ENCODE measurements around the gene CDC42BPB.
"Not testable (repeated sequence)": the region's sequence is repeated elsewhere in the genome, so short reads cannot be mapped to it uniquely, and the experiment has no call there.

Gene CDC42BPB

DNA sequence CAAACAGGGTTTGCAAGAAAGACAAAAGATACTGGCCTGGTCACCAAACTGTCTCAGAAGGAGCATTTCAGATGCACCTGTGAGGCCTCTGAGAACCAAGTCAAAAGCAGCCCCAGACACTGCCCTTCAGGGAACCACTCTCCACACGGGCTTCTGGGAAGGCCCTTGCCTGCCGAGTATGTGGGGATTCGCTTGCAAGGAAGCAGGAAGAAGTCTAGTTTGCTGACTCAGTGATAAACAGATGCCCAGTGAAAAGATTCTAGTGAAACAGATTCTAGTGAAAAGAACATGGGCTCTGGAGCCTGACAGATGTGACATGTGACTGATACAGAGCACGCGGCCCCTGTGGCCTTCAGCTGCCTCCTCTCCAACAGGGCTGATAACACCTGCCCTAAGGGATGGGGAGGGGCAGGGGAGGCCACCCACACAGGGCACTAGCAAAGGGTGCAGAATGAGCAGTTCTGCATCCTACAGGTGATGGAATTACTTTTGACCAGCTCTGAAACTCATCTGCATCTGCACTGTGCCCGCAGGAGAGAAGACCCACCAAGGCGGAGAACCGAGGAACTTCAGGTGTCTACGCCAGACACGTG is 115.8 kb downstream of the CDC42BPB start:
- DNase-seq: no peak

- DNase-seq: no peak
These were observed 116.5 kb downstream of the CDC42BPB start for GRCh38 chr14:102940729-102941362.

GRCh38 chr14:102939820-102940561 is 117.4 kb downstream of the CDC42BPB start:
- DNase-seq: no peak

DNA sequence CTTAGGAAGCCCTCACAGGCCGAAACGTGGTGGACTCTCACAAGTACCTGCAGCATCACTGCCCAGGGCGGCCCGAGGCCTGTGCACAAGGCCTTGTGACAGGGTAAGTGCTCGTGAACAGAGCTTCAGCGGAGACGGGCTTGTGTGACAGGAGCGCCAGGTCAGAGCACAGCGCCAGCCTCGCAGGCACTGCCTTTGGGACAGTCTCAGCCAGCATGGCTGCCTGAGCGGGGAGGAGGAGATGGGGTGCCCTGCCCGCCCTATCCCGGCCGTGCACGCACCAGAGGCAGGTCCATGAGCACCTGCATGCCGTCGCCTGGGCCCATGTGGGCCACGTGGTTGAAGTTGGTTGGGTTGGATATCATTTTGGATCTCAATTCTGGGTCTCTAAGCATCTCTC is 118.0 kb downstream of the CDC42BPB start:
- DNase-seq: no peak

GRCh38 chr14:102938191-102938590 is 119.2 kb downstream of the CDC42BPB start:
- DNase-seq: no peak

DNA sequence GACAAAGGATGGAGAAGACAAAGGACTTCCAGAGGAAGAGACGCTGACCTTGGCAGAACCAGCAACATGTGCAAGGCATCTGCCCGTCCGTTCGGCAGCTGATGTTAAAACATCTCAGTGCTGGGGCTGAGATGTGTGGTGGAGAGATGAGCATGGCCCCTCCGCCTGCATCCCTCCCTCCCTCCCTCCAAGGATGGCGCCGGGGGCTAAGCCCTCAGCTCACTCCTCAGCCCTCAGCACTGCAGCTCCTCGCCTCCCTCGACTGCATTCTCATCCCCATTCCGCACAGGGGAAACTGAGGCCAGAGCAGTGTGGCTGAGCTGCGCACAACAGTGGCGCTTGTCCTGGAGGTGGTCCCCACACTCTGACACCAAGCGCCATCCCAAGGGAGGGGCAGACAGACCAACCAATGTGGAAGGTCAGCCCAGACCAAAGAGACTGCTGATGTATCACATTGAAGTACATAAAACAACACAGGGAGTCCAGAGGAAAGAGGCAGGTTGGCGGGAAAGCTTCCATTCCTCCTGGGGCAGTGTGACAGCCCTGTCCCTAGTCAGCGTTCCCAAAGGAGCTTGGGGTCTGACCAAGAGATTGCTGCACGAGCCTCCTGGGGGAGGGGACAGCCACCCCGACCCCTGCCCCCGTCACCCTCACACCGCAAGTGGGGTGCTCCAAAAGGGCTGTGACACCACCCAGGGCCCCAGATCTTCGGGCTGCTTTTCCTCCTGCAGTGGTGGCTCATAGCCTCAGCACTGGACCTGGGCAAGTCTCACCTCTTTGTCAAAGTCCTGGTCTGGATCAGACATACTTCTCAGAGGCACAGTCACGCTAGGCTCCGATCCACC is 119.8 kb downstream of the CDC42BPB start:
- DNase-seq: no peak

DNA sequence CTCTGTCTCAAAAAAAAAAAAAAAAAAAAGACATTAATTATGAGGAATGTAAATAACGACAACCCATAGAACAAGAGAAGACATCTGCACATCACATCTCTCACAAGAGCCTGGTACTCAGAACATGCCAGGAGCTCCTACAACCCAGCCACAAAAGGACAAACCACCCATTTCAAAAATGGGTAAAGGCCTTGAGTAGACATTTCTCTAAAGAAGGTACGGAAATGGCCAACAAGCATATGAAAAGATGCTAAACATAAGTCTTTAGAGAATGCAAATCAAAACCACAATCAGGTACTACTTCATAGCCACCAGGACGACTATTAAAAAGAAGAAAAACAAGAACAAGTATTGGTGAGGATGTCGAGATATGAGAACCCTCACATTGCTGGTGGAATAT is 121.6 kb downstream of the CDC42BPB start:
- no peak for DNase-seq

GRCh38 chr14:102933618-102934231 is 123.6 kb downstream of the CDC42BPB start:
- DNase-seq: no peak

GRCh38 chr14:102932484-102933248 is 124.7 kb downstream of the CDC42BPB start:
- no peak for DNase-seq

GRCh38 chr14:102931580-102932285 is 125.6 kb downstream of the CDC42BPB start:
- DNase-seq: no peak

DNA sequence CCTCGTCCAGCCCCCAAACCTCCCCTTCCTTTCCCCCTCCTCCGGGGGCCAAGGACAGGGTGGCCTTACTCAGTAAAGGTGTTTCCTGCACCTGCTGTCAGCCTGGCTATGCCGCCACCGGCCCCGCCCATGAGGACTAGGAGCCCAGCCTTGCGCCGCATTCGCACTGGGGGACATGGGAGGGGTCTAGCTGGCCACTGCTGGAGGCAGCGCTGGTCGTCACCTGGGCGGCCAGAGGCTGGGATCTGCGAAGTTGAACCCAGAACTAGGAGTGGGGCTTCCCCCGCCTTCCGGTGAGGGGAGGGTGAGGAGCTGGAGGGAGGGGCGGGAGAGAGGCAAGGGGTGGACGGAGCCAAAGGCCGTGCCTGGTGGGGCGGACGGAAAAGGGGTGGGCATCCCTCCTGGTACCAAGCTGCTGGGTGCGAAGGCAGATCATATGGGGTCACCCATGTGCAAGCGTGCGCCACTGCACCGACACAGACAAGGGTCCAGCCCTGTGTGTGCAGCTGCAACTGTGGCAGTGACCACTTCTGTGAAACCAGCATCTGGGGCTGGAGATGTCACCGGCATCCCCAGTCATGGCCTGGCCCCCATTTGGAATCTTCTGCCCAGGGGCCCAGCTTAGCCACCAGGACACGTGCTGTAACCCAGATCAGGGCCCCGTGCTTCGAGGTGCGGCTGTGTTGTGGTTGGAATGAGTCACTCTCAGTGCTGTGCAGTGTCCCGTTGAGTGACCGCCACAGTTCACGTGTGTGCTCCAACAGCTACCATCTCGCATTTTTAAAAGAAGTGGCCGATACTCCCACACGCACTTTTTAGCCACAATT is 126.4 kb downstream of the CDC42BPB start:
- DNase-seq: peak; percentile 6

DNA sequence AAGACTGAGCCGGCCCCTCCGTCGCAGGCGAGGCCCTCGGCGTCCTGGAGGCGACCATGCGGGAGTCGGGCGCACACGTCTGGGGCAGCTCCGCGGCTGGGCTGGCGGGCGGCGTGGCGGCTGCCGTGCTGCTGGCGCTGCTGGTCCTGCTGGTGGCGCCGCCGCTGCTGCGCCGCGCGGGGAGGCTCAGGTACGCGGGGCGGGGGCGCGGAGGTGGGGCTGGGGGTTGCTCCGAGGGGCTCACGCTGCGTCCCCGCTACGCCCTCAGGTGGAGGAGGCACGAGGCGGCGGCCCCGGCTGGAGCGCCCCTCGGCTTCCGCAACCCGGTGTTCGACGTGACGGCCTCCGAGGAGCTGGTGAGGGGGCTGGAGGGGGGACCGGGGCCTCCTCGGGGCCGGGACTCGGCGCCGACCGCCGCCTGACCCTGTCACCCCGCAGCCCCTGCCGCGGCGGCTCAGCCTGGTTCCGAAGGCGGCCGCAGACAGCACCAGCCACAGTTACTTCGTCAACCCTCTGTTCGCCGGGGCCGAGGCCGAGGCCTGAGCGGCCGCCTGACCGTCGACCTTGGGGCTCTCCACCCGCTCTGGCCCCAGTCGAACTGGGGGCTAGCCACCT is 127.1 kb downstream of the CDC42BPB start:
- DNase-seq: peak; percentile 30

DNA sequence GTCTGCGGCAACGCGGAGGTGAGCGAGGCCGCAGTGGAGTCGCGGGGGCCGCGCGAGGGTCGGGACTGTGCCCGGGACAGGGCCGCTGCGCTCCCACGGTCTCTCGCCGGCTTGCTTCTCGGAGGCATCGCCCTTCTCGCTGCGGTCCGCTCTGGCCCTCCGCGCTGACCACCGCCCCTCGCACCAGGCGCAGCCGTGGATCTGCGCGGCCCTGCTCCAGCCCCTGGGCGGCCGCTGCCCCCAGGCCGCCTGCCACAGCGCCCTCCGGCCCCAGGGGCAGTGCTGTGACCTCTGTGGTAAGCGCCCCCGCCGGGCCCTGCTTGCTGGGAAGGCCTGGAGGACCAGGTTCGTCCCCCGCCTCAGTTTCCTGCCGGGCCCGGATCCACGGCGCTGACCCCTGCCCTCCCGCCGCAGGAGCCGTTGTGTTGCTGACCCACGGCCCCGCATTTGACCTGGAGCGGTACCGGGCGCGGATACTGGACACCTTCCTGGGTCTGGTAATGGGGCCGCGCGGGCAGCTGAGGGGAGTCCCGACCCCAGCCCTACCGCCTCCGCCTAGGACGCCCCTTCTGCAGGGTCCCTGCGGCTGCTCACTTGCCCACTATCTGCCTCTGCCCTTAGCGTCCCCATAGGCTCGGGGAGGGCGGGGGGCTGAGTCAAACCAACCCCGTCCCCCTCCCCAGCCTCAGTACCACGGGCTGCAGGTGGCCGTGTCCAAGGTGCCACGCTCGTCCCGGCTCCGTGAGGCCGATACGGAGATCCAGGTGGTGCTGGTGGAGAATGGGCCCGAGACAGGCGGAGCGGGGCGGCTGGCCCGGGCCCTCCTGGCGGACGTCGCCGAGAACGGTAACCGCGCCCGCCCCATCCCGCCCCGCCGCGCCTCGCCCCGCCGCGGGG is 127.9 kb downstream of the CDC42BPB start:
- DNase-seq: no peak

GRCh38 chr14:102928412-102929240 is 128.7 kb downstream of the CDC42BPB start:
- peak; percentile 74 for DNase-seq

DNA sequence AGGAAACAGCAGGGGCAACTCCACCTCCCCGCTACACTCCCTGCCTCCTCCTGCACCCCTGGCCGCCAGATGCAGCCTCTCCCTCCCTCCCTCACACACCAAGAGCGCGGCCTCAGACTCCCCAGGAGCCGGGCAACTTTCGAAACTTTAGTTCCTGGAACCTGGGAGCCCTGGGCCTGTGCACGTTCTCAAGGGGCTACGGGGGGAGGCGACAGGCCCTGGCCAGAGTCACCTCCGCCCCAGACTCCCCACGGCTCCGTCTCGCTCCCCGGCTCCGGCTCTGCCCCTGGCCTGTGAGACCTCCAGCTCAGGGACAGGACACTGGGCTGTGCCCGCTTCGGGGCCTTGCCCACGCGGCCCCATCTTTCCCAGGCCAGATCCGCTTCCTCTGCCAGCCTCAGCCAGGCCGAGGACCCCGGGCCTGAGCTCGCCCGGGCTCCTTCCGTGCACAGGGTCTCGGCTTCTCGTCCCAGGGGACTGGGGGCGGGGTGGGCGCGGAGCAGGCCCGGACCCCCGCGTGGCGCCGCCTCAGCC is 129.4 kb downstream of the CDC42BPB start:
- no peak for DNase-seq

DNA sequence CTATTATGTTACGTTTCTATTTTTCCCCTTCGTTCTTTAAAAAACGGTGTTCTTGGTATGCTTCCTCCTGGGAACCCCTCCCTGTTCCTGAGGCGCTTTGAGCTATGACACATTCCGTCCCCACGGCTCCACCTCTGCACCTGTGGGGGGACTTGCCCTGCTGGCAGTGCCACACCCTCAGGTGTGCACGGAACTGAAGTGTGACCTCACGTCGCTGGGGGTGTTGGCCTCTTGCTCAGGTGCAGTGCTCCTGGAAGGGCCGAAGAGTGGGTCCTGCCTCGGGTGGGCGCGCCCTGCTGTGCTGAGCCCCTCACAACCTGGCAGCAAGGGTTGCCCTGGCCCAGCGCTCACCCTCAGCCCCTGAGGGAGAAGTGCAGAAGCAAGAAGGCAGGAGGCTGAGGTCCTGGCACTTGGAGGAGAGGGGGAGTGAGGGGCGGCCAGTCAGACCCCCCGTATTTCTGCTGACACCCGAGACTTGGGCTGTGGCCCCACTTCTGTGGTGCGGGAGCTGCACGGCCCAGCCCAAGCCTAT is 129.9 kb downstream of the CDC42BPB start:
- no peak for DNase-seq

GRCh38 chr14:102926840-102927239 is 130.5 kb downstream of the CDC42BPB start:
- not testable (repeated sequence) for DNase-seq
